BE2C (cell line): Measurements from ENCODE around the gene SLC24A3.

Experiments used
- DNase-seq: peaks from one replicate; pipeline ENCODE4 v3.0.0-alpha.2; 2020
- H3K27me3 ChIP-seq: fragments of 250-450 bp; sonication (Bioruptor Pico); 2 replicates; pipeline ENCODE4 v1.5.1; 2020; ENCODE audit warnings: mild to moderate bottlenecking
- H3K36me3 ChIP-seq: fragments of 250-450 bp; sonication (Bioruptor Pico); 2 replicates; pipeline ENCODE4 v1.5.1; 2020; ENCODE audit warnings: mild to moderate bottlenecking
- H3K4me1 ChIP-seq: fragments of 250-450 bp; sonication (Bioruptor Pico); 2 replicates; pipeline ENCODE4 v1.5.1; 2020
- H3K4me3 ChIP-seq: 2 replicates; pipeline ENCODE4 v1.5.1; 2011; ENCODE audit warnings: low read depth, low read length
- H3K9me3 ChIP-seq: fragments of 250-450 bp; sonication (Bioruptor Pico); 2 replicates; pipeline ENCODE4 v1.5.1; 2020
- CTCF ChIP-seq: IDR thresholded peaks from 2 replicates; pipeline ENCODE4 v1.5.1; 2012; ENCODE audit warnings: mild to moderate bottlenecking, low read depth, low read length

The SLC24A3 gene

DNA sequence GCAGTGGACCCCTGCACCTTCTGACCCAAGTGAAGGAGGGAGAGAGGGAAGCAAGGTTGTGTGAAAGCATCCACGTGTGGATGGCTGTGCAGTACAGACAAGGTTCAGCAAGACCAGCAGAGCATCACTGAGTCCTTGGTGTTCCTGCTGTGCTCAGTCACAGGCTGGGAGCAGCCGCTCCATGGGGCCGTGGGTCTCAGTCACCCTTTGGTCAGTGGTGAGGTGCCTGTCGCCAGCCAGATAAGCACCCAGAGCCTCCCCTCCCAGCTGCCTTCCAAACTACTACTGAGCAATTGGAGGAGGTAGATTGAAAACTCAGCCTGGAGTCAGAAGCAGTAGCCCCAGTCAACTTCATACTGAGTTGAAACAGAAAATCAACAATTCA is 218.9 kb downstream of the SLC24A3 start:
- Histone ChIP-seq H3K36me3 (no peaks in the 10 kb centered on the region), H3K4me1 (no peaks in the 10 kb centered on the region), H3K4me3 (no peak overlapping the region), H3K27me3 (no peaks in the 10 kb centered on the region), H3K9me3 (no peaks in the 10 kb centered on the region)
- no peak for DNase-seq
- no peak for TF ChIP-seq CTCF

DNA sequence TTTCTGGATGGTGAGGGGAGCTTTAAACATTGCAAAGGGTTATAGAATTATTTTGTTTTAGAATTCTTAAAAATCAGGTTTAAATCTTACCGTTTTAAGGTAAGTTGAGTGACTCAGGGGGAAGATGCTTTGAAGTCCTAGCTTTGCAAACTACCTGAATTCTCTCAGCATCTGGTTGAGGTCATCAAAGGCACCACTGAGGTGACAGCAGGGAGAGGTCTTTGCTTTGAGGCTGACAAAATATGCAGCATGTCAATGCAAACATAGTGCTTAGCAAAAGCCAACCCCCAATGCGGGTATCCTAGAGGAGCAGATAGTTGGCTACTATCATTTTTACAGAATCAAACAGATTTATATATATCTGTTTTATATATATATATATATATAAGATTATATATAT is 219.5 kb downstream of the SLC24A3 start:
- no peaks in the 10 kb centered on the region for H3K27me3 ChIP-seq
- no peak overlapping the region for H3K4me3 ChIP-seq
- no peak for TF ChIP-seq CTCF
- H3K36me3 ChIP-seq: no peaks in the 10 kb centered on the region
- DNase-seq: no peak
- no peaks in the 10 kb centered on the region for H3K4me1 ChIP-seq
- no peaks in the 10 kb centered on the region for H3K9me3 ChIP-seq

- no peaks in the 10 kb centered on the region for H3K36me3 ChIP-seq
- H3K4me3 ChIP-seq: no peak overlapping the region
- H3K27me3 ChIP-seq: no peaks in the 10 kb centered on the region
- H3K4me1 ChIP-seq: no peaks in the 10 kb centered on the region
- no peak for TF ChIP-seq CTCF
- no peaks in the 10 kb centered on the region for H3K9me3 ChIP-seq
- DNase-seq: no peak
Measured at GRCh38 chr20:19433371-19434350, 221.2 kb downstream of the SLC24A3 start.

DNA sequence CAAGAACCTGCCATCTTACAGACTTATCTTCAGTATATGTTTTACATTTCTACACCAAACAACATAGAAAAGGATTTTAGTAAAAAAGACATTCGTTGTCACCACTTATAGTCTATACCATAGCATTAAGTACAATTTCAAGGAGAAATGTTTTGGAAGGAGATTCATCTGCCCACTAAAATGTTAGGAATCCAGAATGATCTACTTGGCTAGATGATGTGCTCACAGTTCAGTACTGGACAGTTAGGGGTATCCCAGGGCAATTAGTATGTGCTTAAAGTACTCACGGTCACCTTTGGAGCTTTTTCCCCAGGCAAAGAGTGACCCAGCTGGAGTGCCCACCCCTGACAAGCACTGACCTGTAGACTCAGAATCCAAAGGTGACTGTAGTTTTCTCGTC is 222.9 kb downstream of the SLC24A3 start:
- H3K4me3 ChIP-seq: no peak overlapping the region
- no peaks in the 10 kb centered on the region for H3K36me3 ChIP-seq
- TF ChIP-seq CTCF: no peak
- H3K27me3 ChIP-seq: no peaks in the 10 kb centered on the region
- no peaks in the 10 kb centered on the region for H3K9me3 ChIP-seq
- H3K4me1 ChIP-seq: no peaks in the 10 kb centered on the region
- DNase-seq: no peak

DNA sequence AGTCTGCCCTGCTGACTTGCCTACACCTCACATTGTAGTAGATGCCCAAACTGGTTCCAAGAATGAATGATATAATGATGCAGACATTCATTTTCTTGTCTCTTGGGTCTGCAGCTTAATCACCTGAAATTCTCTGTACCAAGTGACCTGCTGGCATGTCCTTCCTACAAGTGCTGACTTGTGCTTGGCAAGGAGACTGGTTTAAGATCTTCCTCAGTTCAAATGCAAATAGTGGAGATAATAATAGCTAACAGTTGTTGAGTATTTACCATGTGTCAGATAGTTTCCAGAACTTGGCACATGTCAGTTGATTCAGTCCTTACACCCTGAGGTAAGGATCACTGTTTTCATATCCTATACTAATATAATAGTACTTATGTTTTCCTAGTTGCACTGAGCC is 223.4 kb downstream of the SLC24A3 start:
- no peaks in the 10 kb centered on the region for H3K9me3 ChIP-seq
- no peak for DNase-seq
- TF ChIP-seq CTCF: no peak
- no peaks in the 10 kb centered on the region for H3K4me1 ChIP-seq
- H3K36me3 ChIP-seq: no peaks in the 10 kb centered on the region
- no peak overlapping the region for H3K4me3 ChIP-seq
- no peaks in the 10 kb centered on the region for H3K27me3 ChIP-seq

DNA sequence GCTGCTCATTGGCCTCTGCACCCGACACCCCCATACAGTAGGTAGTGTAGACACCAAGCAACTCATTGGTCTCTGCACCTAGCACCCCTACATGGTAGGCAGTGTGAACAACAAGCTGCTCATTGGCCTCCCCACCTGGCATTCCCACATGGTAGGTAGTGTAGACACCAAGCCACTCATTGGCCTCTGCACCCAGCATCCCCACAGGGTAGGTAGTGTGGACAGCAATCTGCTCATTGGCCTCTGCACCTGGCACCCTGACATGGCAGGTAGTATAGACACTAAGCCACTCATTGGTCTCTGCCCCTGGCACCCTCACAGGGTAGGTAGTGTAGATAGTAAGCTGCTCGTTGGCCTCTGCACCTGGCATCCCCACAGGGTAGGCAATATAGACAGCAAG is 226.0 kb downstream of the SLC24A3 start:
- no peaks in the 10 kb centered on the region for H3K9me3 ChIP-seq
- no peak overlapping the region for H3K4me3 ChIP-seq
- no peak for TF ChIP-seq CTCF
- no peaks in the 10 kb centered on the region for H3K27me3 ChIP-seq
- H3K4me1 ChIP-seq: no peaks in the 10 kb centered on the region
- H3K36me3 ChIP-seq: no peaks in the 10 kb centered on the region
- DNase-seq: no peak
